SKM-1 (cell line): ENCODE data around the gene ZNF699.
"Not testable (repeated sequence)": the region's sequence is repeated elsewhere in the genome, so short reads cannot be mapped to it uniquely, and the experiment has no call there.

Experiments used
- DNase-seq: peaks from one replicate; lab custom pipeline; 2025; ENCODE audit not compliant: unreplicated experiment; lab: John Stamatoyannopoulos, UW

Gene ZNF699

DNA sequence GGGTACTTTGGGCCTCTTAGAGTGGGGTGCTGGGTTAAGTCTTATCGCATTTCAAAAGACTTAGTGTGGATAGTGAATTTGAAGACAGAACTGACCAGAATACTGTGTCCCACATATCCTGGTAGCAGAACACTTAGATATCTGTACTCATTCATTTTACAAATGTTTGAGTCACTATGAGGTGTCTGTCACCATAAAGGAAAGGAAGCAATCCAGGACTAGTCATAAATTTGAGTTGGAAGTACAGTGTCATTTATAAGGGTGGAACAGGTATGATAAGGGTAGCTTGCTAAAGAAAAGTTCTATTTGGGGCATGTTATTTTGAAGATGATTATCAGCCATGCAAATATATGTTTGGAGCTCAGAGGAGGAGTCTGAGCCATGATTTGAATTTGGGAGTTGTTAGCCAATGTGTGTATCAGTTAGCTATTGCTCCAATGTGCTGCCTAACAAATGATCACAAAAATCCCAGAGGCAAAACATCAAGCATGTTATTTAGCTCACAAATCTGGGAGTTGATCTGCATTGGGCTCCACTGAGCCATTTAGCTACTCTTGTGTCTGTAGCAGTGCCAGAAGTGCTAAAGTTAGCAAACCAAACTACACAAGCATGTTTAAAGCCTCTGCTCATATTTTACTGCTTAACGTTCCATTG is 20.3 kb downstream of the ZNF699 start:
- DNase-seq = no peak

DNA sequence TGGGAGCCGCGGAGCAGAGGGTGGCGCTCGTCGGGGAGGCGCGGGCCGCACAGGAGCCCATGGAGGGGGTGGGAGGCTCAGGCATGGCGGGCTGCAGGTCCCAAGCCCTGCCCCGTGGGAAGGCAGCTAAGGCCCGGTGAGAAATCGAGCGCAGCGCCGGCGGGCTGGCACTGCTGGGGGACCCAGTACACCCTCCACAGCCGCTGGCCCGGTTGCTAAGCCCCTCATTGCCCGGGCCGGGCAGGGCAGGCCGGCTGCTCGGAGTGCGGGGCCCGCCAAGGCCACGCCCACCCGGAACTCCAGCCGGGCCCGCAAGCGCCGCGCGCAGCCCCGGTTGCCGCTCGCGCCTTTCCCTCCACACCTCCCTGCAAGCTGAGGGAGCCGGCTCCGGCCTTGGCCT is 26.2 kb downstream of the ZNF699 start:
- not testable (repeated sequence) for DNase-seq

DNA sequence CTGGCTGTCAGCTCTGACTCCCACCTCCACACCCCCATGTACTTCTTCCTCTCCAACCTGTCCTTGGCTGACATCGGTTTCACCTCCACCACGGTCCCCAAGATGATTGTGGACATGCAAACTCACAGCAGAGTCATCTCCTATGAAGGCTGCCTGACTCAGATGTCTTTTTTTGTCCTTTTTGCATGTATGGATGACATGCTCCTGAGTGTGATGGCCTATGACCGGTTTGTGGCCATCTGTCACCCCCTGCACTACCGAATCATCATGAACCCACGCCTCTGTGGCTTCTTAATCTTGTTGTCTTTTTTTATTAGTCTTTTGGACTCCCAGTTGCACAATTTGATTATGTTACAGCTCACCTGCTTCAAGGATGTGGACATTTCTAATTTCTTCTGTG is 58.4 kb downstream of the ZNF699 start:
- no peak for DNase-seq

DNA sequence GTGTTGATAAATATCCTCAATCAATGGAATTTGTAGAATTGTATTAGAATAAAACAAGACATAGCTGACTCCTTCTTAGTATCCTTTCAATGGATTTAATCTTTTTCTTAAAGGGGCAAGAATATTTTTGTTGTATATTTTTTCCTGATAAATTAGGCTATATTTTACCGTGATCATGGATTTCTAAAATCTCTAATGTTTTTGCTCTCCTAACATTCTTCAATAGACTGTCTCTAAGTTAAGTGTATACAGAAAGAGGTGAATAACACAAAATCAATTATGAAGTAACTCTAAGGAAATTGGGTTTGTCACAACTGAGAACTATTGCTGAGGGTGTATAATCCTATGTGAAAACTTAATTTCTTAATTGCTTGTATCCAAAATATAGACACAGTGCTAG is 59.0 kb downstream of the ZNF699 start, which contains the start of gene OR7E24:
TSS of gene OR7E24 (plus strand) at position 301 of the 400 bp plus-strand sequence. CDS start 114 bp downstream, outside the sequence.
- no peak for DNase-seq
